ENCODE measurements around the gene RRAGD. TPM values are rescaled to one million over a fixed set of nuclear protein-coding genes. Genes with fewer than 3 reads are reported as not detected.

The RRAGD gene
- total RNA-seq, 1 experiment from 2014 or later: 1.3 TPM

GRCh38 chr6:89351671-89352277, 60.3 kb downstream of the RRAGD start:
- peaks cover 35% of the 10 kb centered on the region for H3K4me1 Mint-ChIP-seq (ENCODE audit: low read depth, unreplicated experiment)
- DNase-seq: no peak
- no peaks in the 10 kb centered on the region for H3K9me3 Mint-ChIP-seq (ENCODE audit: low read depth, unreplicated experiment)
- H3K36me3 Mint-ChIP-seq (ENCODE audit: insufficient read depth, unreplicated experiment): peaks cover 31% of the 10 kb centered on the region
- BruUV-seq (replicated peaks): TSS peak; percentile 62
- intact Hi-C loops (cut with micrococcal nuclease; ENCODE audit: unreplicated experiment): loop anchor here (5.0 kb wide), 1 partner anchor 54 kb away; no protein-coding TSS in a partner anchor
- peak overlapping the region; percentile 84 for H3K27ac Mint-ChIP-seq (ENCODE audit: unreplicated experiment)
- peak overlapping the region; percentile 83 for H3K4me3 Mint-ChIP-seq (ENCODE audit: low read depth, unreplicated experiment)
- no peak for TF ChIP-seq CTCF (IDR thresholded peaks at IDR 0.05; ENCODE audit: unreplicated experiment)
- CTCF ChIA-PET: interaction anchor here (0.7 to 1.2 kb wide), 2 partner anchors 54 to 231 kb away, joined by 3 read pairs; no protein-coding TSS in a partner anchor
- no peaks in the 10 kb centered on the region for H3K27me3 Mint-ChIP-seq (ENCODE audit: unreplicated experiment)

- CTCF ChIA-PET: interaction anchor here (0.6 to 1.2 kb wide), 6 partner anchors 10 to 90 kb away, joined by 3 to 5 read pairs (median 4); no protein-coding TSS in a partner anchor
- Mint-ChIP-seq H3K9me3 (ENCODE audit: low read depth, unreplicated experiment) (no peaks in the 10 kb centered on the region), H3K27me3 (ENCODE audit: unreplicated experiment) (no peaks in the 10 kb centered on the region), H3K27ac (ENCODE audit: unreplicated experiment) (peak overlapping the region; percentile 52), H3K4me1 (ENCODE audit: low read depth, unreplicated experiment) (peaks cover 43% of the 10 kb centered on the region), H3K4me3 (ENCODE audit: low read depth, unreplicated experiment) (peak overlapping the region; percentile 83), H3K36me3 (ENCODE audit: insufficient read depth, unreplicated experiment) (peaks cover 31% of the 10 kb centered on the region)
- intact Hi-C loops (cut with micrococcal nuclease; ENCODE audit: unreplicated experiment): loop anchor here (5.0 kb wide), 1 partner anchor 53 kb away; no protein-coding TSS in a partner anchor
- no TSS peak for BruUV-seq (replicated peaks)
- DNase-seq: no peak
- TF ChIP-seq CTCF (IDR thresholded peaks at IDR 0.05; ENCODE audit: unreplicated experiment): no peak
Measured at GRCh38 chr6:89350281-89350966, 61.6 kb downstream of the RRAGD start.

- no TSS peak for BruUV-seq (replicated peaks)
- H3K36me3 Mint-ChIP-seq (ENCODE audit: insufficient read depth, unreplicated experiment): peaks cover 28% of the 10 kb centered on the region
- no peak for TF ChIP-seq CTCF (IDR thresholded peaks at IDR 0.05; ENCODE audit: unreplicated experiment)
- intact Hi-C loops (cut with micrococcal nuclease; ENCODE audit: unreplicated experiment): no loop called here
- H3K4me1 Mint-ChIP-seq (ENCODE audit: low read depth, unreplicated experiment): peaks cover 55% of the 10 kb centered on the region
- DNase-seq: no peak
- no peak overlapping the region for H3K4me3 Mint-ChIP-seq (ENCODE audit: low read depth, unreplicated experiment)
- no peaks in the 10 kb centered on the region for H3K9me3 Mint-ChIP-seq (ENCODE audit: low read depth, unreplicated experiment)
- H3K27ac Mint-ChIP-seq (ENCODE audit: unreplicated experiment): no peak overlapping the region
- H3K27me3 Mint-ChIP-seq (ENCODE audit: unreplicated experiment): no peaks in the 10 kb centered on the region
- CTCF ChIA-PET: no interaction called here
Measured at GRCh38 chr6:89348372-89348771, 63.7 kb downstream of the RRAGD start.

- no TSS peak for BruUV-seq (replicated peaks)
- Mint-ChIP-seq H3K27ac (ENCODE audit: unreplicated experiment) (no peak overlapping the region), H3K27me3 (ENCODE audit: unreplicated experiment) (no peaks in the 10 kb centered on the region), H3K4me3 (ENCODE audit: low read depth, unreplicated experiment) (no peak overlapping the region), H3K36me3 (ENCODE audit: insufficient read depth, unreplicated experiment) (peaks cover 23% of the 10 kb centered on the region), H3K4me1 (ENCODE audit: low read depth, unreplicated experiment) (peaks cover 55% of the 10 kb centered on the region), H3K9me3 (ENCODE audit: low read depth, unreplicated experiment) (no peaks in the 10 kb centered on the region)
- no peak for TF ChIP-seq CTCF (IDR thresholded peaks at IDR 0.05; ENCODE audit: unreplicated experiment)
- DNase-seq: no peak
- CTCF ChIA-PET: no interaction called here
- intact Hi-C loops (cut with micrococcal nuclease; ENCODE audit: unreplicated experiment): no loop called here
Measured at GRCh38 chr6:89347825-89348224, 64.2 kb downstream of the RRAGD start.

All from Calu3 (cell line).